Ascending aorta (tissue), 2 donors: ENCODE measurements around the gene ARSI. TPM values are rescaled to one million over a fixed set of nuclear protein-coding genes. Genes with fewer than 3 reads are reported as not detected.

Experiments
- DNase-seq, 2 donors: peaks; one replicate each; pipeline ENCODE4 v3.0.0-alpha.2; 2019; ENCODE audit warnings: low spot score in 2 of 2
- H3K27ac ChIP-seq, 2 donors: fragments of 200-600 bp; sonication (generic); one replicate each; pipeline ENCODE4 v1.5.1; 2016 to 2017; ENCODE audit warnings: mild to moderate bottlenecking in 1 of 2
- H3K27me3 ChIP-seq: fragments of 200-600 bp; sonication (generic); one replicate; pipeline ENCODE4 v1.5.1; 2017
- H3K36me3 ChIP-seq, 2 donors: fragments of 200-600 bp; sonication (generic); one replicate each; pipeline ENCODE4 v1.5.1; 2016
- H3K4me1 ChIP-seq, 2 donors: fragments of 200-600 bp; sonication (generic); one replicate each; pipeline ENCODE4 v1.5.1; 2016 to 2017; ENCODE audit warnings: mild to moderate bottlenecking in 1 of 2
- H3K4me3 ChIP-seq, 2 donors: fragments of 200-600 bp; sonication (generic); one replicate each; pipeline ENCODE4 v1.5.1; 2016 to 2017; ENCODE audit warnings: mild to moderate bottlenecking in 1 of 2
- H3K9me3 ChIP-seq, 2 donors: fragments of 200-600 bp; sonication (generic); one replicate each; pipeline ENCODE4 v1.5.1; 2016
- CTCF ChIP-seq, 3 experiments: fragments of 200-600 bp in 2 of 3; fragments of 450-650 bp in 1 of 3; sonication (generic) in 2 of 3; IDR thresholded peaks; one replicate each; pipeline ENCODE4 v1.5.1; 2016 to 2019; ENCODE audit warnings: antibody characterized with exemption in 3 of 3, mild to moderate bottlenecking in 1 of 3, moderate library complexity in 1 of 3
- intact Hi-C: fragments of 100-400 bp; cut with DNase I; formaldehyde crosslinking; loops from one replicate; pipeline ENCODE4 v1.15.1; 2023
- total RNA-seq: library from RNA; depleted of rRNA; stranded (reverse); fragments of >200 nt; gene quantifications from one replicate; pipeline ENCODE4 v1.1.0, GENCODE V29; 2016

Gene ARSI
- total RNA-seq, 1 donor from 2014 or later, result not detected

GRCh38 chr5:150294551-150295071, 8.1 kb downstream of the ARSI start:
- Histone ChIP-seq H3K36me3 (no peaks in the 10 kb centered on the region), H3K4me3 (no peak overlapping the region), H3K27me3 (no peaks in the 10 kb centered on the region), H3K9me3 (no peaks in the 10 kb centered on the region), H3K4me1 (no peaks in the 10 kb centered on the region), H3K27ac (no peak overlapping the region)
- no peak for TF ChIP-seq CTCF (IDR thresholded peaks at IDR 0.05)
- DNase-seq, result no peak
- intact Hi-C loops, result no loop called here

- Histone ChIP-seq H3K27ac (no peak overlapping the region), H3K36me3 (no peaks in the 10 kb centered on the region), H3K4me3 (no peak overlapping the region), H3K27me3 (no peaks in the 10 kb centered on the region), H3K9me3 (no peaks in the 10 kb centered on the region), H3K4me1 (no peaks in the 10 kb centered on the region)
- intact Hi-C loops, result no loop called here
- DNase-seq, result no peak
- no peak for TF ChIP-seq CTCF (IDR thresholded peaks at IDR 0.05)
Observed at GRCh38 chr5:150293091-150293941, 9.4 kb downstream of the ARSI start.

GRCh38 chr5:150291388-150292385, 11.0 kb downstream of the ARSI start:
- intact Hi-C loops, result no loop called here
- Histone ChIP-seq H3K36me3 (no peaks in the 10 kb centered on the region), H3K4me1 (no peaks in the 10 kb centered on the region), H3K4me3 (no peak overlapping the region), H3K9me3 (no peaks in the 10 kb centered on the region), H3K27ac (no peak overlapping the region), H3K27me3 (no peaks in the 10 kb centered on the region)
- TF ChIP-seq CTCF (IDR thresholded peaks at IDR 0.05), result no peak
- no peak for DNase-seq

GRCh38 chr5:150289551-150290390, 12.9 kb downstream of the ARSI start, which contains the start of gene CAMK2A:
Gene CAMK2A, minus strand, starts transcription at chr5:150289773. Its CDS starts 148 bp downstream, at chr5:150289625.
- no peak for TF ChIP-seq CTCF (IDR thresholded peaks at IDR 0.05)
- Histone ChIP-seq H3K27ac (no peak within 1 kb of the TSS), H3K36me3 (no peaks in the 10 kb centered on the region), H3K4me1 (no peaks in the 10 kb centered on the region), H3K4me3 (no peak within 1 kb of the TSS), H3K9me3 (no peaks in the 10 kb centered on the region), H3K27me3 (no peaks in the 10 kb centered on the region)
- intact Hi-C loops, result no loop called here
- no peak for DNase-seq

- intact Hi-C loops, result no loop called here
- Histone ChIP-seq H3K27me3 (no peaks in the 10 kb centered on the region), H3K9me3 (no peaks in the 10 kb centered on the region), H3K27ac (no peak overlapping the region), H3K36me3 (no peaks in the 10 kb centered on the region), H3K4me3 (no peak overlapping the region), H3K4me1 (no peaks in the 10 kb centered on the region)
- TF ChIP-seq CTCF (IDR thresholded peaks at IDR 0.05), result no peak
- DNase-seq, result no peak
Observed at GRCh38 chr5:150288791-150289190, 13.9 kb downstream of the ARSI start.
